Stimulated activated CD4-positive, alpha-beta T cell treated with anti-CD3 and anti-CD28 coated beads, Interleukin-1b, Interleukin-23, amount 100 ng/mL, for 48 hours (primary cell): ENCODE measurements around the gene DDIAS.
"Not testable (repeated sequence)": the region's sequence is repeated elsewhere in the genome, so short reads cannot be mapped to it uniquely, and the experiment has no call there.

Source experiments
- DNase-seq: peaks from one replicate; pipeline ENCODE4 v3.0.0-alpha.2; 2020

The DDIAS gene

GRCh38 chr11:82889133-82890001 lies 12.2 kb upstream of the DDIAS start:
- no peak for DNase-seq

- DNase-seq = no peak
Measured at GRCh38 chr11:82890002-82890341, 11.6 kb upstream of the DDIAS start.

GRCh38 chr11:82890936-82891335 lies 10.6 kb upstream of the DDIAS start:
- DNase-seq = no peak

DNA sequence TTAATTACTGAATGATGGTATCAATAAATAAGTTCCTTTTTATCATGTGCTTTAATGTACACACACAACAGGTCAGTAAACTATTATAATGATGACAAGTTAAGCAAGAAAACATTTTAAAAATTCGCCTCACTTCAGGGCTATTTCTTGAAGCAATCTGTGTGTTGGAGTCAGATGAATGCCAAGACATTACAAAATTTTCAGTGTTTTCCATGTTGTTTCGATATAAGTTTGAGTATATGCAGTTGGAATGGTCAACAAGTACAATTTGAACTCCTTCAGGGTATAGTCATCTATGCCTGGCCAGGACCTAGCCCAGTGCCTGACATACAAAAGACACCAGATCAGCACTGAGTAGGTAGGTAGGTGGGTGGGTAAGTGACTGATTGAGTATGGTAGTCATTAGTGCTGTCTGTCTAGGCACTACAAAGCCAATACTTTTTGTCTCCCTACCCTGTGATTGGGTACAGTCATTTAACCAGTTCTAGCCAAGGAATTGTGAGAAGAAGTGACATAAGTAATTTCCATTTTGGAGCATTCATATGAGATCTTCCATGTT lies 8.8 kb upstream of the DDIAS start:
- no peak for DNase-seq

- DNase-seq = no peak
Measured at GRCh38 chr11:82895437-82896091, 6.0 kb upstream of the DDIAS start.

- DNase-seq = no peak
Measured at GRCh38 chr11:82896183-82896582, 5.4 kb upstream of the DDIAS start.

DNA sequence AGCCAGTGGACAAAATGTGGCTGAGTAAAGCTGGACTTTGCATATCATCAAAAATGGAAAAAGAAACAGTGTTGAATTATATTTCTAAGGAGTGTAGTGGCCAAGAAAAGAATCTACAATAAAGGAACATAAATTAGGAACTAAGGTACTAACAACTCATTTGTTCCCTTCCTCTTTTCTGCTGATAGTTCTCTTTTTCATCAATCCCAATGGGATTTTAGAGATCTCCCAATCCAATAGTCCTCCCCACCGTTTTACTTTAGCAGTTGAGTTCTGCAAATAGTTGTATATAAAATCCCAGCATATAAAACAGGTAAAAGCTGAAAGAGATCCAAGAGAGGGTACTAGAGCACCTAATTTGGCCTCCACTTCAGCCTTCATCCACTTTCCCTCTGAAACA lies 3.3 kb upstream of the DDIAS start:
- DNase-seq = no peak

DNA sequence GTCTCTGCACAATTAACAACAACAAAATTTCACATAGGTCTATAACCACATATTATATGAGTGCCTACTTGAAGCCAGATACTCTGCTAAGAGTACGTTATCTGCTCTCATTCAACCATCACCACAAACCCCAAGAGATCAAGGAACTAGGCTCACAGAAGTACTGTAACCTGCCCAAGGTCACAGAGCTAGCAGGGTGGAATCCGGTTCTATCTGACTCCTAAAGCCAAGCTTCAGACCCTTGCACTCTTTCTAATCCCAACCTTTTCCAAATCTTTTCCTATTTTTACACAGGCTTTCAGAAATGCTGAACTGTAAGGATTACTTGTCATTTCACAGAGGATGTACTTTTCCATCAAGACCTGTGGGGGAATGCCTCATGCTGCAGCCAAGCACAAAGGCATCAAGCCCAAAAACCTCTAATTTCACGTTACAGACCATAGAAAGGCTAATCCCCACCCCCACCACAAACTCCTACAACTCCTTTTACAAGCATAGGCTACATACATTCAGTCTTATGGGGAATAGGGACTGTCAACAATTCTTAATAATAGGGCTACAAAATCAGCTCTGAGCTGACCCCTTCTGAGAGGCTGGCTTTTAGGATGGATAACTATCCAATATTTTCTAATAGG lies 2.2 kb upstream of the DDIAS start:
- DNase-seq = no peak

DNA sequence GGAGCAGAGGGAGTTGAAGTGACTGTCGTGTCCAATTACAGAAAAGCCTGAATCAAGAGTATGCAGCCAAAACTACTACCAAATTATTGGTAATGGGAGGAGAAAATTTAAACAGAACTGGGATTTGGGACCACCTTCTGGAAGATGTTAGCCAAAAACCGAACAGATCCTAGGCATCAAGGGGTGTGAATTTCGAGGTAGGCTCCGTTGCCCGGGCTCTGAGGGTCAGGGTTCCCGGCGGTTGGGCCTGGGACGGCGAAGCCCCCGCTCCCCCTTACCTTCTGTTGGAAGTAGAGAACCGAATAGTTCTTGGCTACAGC lies 1.6 kb upstream of the DDIAS start:
- no peak for DNase-seq

- DNase-seq = peak; percentile 95
Measured at GRCh38 chr11:82900277-82901164, 1.0 kb upstream of the DDIAS start, which contains the start of gene PRCP. Gene PRCP (minus strand): TSS chr11:82900430. CDS start chr11:82900402, 28 bp downstream.

- no peak for DNase-seq
Measured at GRCh38 chr11:82901922-82902485, 468 bp downstream of the DDIAS start.

- no peak for DNase-seq
Measured at GRCh38 chr11:82902880-82903279, 1.3 kb downstream of the DDIAS start.

DNA sequence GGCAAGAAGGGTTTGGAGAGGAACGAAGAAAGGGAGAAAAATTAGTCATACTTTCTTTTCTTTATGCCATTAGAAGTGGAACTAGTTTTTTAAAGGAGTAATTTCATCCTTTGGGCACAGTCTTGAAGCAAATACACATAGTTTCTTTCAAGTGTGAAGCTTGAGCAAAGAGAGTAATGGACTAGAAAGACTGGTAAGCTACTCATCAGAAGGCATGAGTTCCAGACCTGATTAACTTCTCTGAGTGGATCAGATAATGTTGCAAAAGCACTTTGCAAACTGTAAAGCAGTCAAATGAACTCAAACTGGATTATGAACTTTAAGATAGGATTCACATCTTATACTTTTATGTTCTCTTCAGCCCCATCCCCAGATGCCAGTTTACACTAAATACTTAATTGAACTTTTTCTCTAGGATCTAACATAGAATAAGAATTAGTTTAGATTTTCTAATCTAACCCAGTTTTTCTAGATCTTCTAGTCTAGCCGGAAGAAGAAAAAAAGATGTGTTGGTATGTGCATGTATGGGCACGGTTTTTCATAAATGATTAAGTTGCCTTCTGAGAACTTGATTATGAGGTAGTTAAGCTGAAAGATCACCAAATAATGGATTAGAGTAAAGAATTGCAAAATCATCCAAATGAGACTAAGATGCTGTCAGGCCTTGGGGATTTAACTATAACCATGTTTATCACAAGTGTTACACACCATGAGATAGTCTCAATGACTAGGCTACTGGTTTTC lies 2.5 kb downstream of the DDIAS start:
- DNase-seq = no peak

- no peak for DNase-seq
Measured at GRCh38 chr11:82906236-82906635, 4.7 kb downstream of the DDIAS start.

GRCh38 chr11:82906931-82907330 lies 5.4 kb downstream of the DDIAS start:
- no peak for DNase-seq

DNA sequence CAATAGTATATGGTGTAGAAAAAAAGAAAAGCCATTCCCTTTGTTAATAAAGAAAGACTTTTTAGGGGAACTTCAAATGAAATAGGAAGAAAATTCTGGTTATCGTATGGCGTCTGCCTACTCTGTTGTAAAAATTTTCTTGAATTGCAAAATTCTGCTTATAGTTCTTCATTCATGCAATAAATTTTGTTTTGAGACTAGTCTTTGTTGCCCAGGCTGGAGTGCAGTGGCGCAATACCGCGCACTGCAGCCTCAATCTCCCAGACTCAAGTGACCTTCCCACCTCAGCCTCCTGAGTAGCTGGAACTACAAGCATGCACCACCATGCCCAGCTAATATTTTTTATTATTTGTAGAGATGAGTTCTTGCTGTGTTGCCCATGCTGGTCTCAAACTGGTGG lies 5.8 kb downstream of the DDIAS start:
- no peak for DNase-seq

DNA sequence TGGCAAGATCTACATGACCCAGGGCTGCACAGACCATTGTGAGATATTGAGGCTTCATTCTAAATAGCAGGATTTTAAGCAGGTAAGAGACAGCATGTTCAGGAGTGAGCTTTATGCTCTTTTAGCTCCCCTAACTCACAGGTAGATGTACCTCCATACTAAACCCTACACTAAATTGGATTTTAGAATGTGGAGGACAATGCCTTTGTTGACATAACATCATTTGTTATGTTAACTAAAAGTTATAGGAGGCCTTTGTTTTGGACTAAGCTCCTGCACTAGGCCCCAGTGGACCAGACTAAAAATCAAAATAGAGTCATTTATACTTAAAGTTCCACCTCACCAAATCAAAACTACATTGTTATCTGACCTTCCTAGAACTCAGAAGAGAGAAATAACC lies 6.8 kb downstream of the DDIAS start:
- DNase-seq = no peak

DNA sequence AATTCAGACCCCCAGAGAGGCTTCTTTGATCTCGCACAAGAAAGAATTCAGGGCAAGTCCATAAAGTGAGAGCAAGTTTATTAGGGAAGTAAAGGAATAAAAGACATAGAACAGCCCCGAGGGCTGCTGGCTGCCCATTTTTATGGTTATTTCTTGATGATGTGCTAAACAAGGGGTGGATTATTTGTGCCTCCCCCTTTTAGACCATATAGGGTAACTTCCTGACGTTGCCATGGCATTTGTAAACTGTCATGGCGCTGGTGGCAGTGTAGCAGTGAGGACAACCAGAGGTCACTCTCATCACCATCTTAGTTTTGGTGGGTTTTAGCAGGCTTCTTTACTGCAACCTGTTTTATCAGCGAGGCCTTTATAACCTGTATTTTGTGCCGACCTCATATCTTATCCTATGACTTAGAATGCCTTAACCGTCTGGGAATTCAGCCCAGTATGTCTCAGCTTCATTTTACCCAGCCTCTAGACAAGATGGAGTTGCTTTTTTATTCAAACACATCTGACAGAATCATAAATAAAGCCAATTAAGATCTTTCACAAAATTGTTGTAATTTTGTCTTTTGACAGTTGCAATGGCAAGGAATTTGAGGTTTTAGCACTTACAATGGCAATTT lies 7.6 kb downstream of the DDIAS start:
- DNase-seq = no peak

DNA sequence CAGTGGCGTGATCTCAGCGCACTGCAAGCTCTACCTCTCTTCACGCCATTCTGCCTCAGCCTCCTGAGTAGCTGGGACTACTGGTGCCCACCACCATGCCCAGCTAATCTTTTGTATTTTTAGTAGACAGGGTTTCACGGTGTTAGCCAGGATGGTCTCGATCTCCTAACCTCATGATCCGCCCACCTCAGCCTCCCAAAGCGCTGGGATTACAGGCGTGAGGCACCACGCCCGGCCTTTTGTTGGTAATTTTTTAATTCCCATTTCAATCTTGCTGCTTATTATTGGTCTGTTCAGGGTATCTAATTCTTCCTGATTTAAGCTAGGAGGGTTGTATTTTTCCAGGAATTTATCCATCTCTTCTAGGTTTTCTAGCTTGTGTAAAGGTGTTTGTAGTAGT lies 18.2 kb downstream of the DDIAS start:
- not testable (repeated sequence) for DNase-seq

DNA sequence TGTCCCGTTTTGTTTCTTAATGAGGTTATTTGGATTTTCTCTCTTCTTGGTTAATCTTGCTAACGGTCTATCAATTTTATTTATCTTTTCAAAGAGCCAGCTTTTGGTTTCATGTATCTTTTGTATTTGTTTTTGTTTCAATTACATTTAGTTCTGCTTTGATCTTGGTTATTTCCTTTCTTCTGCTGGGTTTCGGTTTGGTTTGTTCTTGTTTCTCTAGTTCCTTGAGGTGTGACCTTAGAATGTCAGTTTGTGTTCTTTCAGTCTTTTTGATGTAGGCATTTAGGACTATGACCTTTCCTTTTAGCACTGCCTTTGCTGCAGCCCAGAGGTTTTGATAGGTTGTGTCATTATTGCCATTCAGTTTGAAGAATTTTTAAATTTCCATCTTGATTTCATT lies 18.7 kb downstream of the DDIAS start:
- DNase-seq = not testable (repeated sequence)
